Measurements from ENCODE around the gene TRANK1. TPM values are rescaled to one million over a fixed set of nuclear protein-coding genes. Genes with fewer than 3 reads are reported as not detected.
"Not testable (repeated sequence)": the region's sequence is repeated elsewhere in the genome, so short reads cannot be mapped to it uniquely, and the experiment has no call there.

Gene TRANK1
- total RNA-seq = 22.1 TPM

- intact Hi-C loops (cut with DNase I) = no loop called here
- peak; percentile 86 for ATAC-seq
- DNase-seq (ENCODE audit: low spot score) = peak; percentile 82
Observed at GRCh38 chr3:36944641-36945270, at the start of gene TRANK1. TRANK1 (minus strand) TSS chr3:36945054; CDS start chr3:36944809, 245 bp downstream.

- ATAC-seq (peak; percentile 98), DNase-seq (ENCODE audit: low spot score) (peak; percentile 99)
- intact Hi-C loops (cut with DNase I) = loop anchor here (5.0 kb wide), 1 partner anchor 219 kb away; no protein-coding TSS in a partner anchor
Observed at GRCh38 chr3:36993326-36994283, 48.8 kb upstream of the TRANK1 start, which contains the start of gene MLH1. MLH1 (plus strand) TSS chr3:36993518; CDS start chr3:36993548, 30 bp downstream.

DNA sequence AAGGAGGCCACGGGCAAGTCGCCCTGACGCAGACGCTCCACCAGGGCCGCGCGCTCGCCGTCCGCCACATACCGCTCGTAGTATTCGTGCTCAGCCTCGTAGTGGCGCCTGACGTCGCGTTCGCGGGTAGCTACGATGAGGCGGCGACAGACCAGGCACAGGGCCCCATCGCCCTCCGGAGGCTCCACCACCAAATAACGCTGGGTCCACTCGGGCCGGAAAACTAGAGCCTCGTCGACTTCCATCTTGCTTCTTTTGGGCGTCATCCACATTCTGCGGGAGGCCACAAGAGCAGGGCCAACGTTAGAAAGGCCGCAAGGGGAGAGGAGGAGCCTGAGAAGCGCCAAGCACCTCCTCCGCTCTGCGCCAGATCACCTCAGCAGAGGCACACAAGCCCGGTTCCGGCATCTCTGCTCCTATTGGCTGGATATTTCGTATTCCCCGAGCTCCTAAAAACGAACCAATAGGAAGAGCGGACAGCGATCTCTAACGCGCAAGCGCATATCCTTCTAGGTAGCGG, 48.0 kb upstream of the TRANK1 start, which contains the start of gene EPM2AIP1:
Gene EPM2AIP1 (minus strand): TSS at position 326 of the 520 bp plus-strand sequence. CDS start 54 bp downstream, at position 272.
- ATAC-seq = peak; percentile 97
- no peak for DNase-seq (ENCODE audit: low spot score)
- intact Hi-C loops (cut with DNase I) = loop anchor here (5.0 kb wide), 1 partner anchor 219 kb away; no protein-coding TSS in a partner anchor

GRCh38 chr3:36991923-36992805, 47.3 kb upstream of the TRANK1 start:
- DNase-seq (ENCODE audit: low spot score) (no peak), ATAC-seq (no peak)
- intact Hi-C loops (cut with DNase I) = loop anchor here (5.0 kb wide), 1 partner anchor 220 kb away; no protein-coding TSS in a partner anchor

DNA sequence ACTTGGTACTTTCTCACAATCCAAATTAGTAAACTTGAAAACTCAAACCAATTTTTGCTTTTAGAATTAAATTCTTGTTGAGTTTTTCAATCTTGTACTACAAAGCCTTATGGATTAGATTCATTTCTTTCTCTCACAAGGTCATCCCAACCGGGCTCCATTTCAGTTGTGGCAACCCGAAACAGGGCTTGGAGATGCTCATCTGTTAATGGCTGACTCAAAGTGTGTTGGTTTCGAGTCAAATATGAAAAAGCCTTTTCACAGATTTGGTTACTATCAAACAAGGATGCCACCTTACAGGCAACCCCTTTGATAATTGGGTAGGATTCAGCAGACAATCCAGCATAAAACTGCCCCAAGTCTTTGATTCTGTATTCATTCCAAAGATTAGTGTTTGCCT, 46.3 kb upstream of the TRANK1 start:
- intact Hi-C loops (cut with DNase I) = loop anchor here (5.0 kb wide), 1 partner anchor 221 kb away; no protein-coding TSS in a partner anchor
- DNase-seq (ENCODE audit: low spot score) (no peak), ATAC-seq (no peak)

DNA sequence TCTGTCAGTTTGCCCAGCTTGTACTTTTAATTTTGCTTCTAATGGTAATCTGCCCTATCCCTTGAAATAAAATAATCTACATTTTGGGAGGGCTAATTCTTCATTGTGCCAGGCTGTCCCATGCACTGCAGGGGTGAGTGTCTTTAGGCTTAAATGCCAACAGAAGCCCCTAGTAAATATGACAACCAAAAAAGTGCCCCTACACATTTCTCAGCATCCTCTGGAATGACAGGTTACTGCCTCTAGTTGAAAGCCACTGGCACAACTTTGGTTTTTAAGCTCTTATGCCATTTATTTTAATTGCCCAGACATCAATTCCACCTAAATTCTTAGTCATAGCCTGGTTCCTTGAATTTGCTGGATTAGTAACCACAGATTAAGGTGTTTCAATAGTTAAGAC, 44.7 kb upstream of the TRANK1 start:
- intact Hi-C loops (cut with DNase I) = no loop called here
- ATAC-seq (no peak), DNase-seq (ENCODE audit: low spot score) (no peak)

- intact Hi-C loops (cut with DNase I) = no loop called here
- ATAC-seq (no peak), DNase-seq (ENCODE audit: low spot score) (no peak)
Observed at GRCh38 chr3:36989005-36989404, 44.2 kb upstream of the TRANK1 start.

- DNase-seq (ENCODE audit: low spot score) (no peak), ATAC-seq (no peak)
- intact Hi-C loops (cut with DNase I) = no loop called here
Observed at GRCh38 chr3:36988356-36988755, 43.5 kb upstream of the TRANK1 start.

- no peak for ATAC-seq
- intact Hi-C loops (cut with DNase I) = no loop called here
Observed at GRCh38 chr3:36981006-36981405, 36.2 kb upstream of the TRANK1 start.

GRCh38 chr3:36973139-36973538, 28.3 kb upstream of the TRANK1 start:
- ATAC-seq = no peak
- intact Hi-C loops (cut with DNase I) = no loop called here
- DNase-seq (ENCODE audit: low spot score) = no peak

More at GRCh38 chr3:36981006-36981405, 36.2 kb upstream of the TRANK1 start:
- DNase-seq (ENCODE audit: low spot score) = no peak

- ATAC-seq (no peak), DNase-seq (ENCODE audit: low spot score) (no peak)
- intact Hi-C loops (cut with DNase I) = no loop called here
Observed at GRCh38 chr3:36972163-36972562, 27.3 kb upstream of the TRANK1 start.

DNA sequence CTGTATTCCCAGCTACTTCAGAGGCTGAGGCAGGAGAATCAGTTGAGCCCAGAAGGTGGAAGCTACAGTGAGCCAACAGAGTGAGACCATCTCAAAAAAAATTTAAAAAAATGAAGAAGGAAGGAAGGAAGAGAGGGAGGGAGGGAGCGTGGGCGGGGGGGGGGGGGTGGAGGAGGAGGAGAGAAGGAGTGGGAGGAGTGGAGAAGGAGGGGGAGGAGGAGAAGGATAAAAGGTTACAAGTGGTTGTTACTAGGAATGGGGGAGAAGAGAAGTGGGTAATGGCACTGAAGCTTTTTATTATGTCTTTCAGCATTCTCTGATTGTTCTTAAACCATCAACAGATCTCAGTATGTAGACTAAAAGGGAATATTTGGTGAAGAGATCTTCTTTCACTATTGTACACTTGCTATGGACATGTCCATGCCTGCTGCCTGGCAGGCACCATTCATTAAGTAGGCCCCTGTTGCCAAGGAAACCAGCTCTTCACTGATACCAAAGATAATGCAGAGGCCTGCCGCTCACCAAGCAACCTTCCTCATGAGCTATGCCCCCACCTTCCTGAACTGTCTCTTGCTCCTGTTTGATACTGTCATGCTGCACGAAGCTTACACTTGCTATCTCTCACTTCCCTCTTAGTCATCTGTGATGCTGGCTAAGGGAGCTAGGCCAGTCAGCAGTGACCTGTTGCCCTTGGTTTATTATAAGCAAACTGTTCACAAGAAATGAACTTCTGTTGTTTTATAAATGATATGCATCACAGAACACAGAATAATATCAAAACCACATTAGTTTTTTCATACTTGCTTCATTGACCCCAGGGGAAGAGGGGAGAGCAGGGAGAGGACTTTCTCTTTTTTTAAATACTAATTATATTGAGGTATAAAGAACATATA, 24.9 kb upstream of the TRANK1 start:
- intact Hi-C loops (cut with DNase I) = no loop called here
- DNase-seq (ENCODE audit: low spot score) = no peak
- ATAC-seq = peak; percentile 67

GRCh38 chr3:36969085-36969484, 24.2 kb upstream of the TRANK1 start:
- DNase-seq (ENCODE audit: low spot score) = no peak
- intact Hi-C loops (cut with DNase I) = no loop called here
- no peak for ATAC-seq

DNA sequence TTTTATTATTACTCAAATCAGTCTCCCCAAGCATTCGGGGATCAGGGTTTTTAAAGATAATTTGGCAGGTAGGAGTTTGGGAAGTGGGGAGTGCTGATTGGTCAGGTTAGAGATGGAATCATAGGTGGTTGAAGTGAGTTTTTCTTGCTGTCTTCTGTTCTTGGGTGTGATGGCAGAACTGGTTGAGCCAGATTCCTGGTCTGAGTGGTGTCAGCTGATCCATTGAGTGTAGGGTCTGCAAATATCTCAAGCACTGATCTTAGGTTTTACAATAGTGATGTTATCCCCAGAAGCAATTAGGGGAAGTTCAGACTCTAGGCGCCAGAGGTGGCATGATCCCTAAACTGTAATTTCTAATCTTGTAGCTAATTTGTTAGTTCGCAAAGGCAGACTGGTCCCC, 20.6 kb upstream of the TRANK1 start:
- DNase-seq (ENCODE audit: low spot score) = no peak
- intact Hi-C loops (cut with DNase I) = no loop called here
- no peak for ATAC-seq

- intact Hi-C loops (cut with DNase I) = no loop called here
- ATAC-seq (no peak), DNase-seq (ENCODE audit: low spot score) (no peak)
Observed at GRCh38 chr3:36964817-36965216, 20.0 kb upstream of the TRANK1 start.

- intact Hi-C loops (cut with DNase I) = no loop called here
- no peak for ATAC-seq
- DNase-seq (ENCODE audit: low spot score) = no peak
Observed at GRCh38 chr3:36964331-36964730, 19.5 kb upstream of the TRANK1 start.

- DNase-seq (ENCODE audit: low spot score); ATAC-seq: not testable (repeated sequence)
Observed at GRCh38 chr3:36963008-36963407, 18.2 kb upstream of the TRANK1 start.

DNA sequence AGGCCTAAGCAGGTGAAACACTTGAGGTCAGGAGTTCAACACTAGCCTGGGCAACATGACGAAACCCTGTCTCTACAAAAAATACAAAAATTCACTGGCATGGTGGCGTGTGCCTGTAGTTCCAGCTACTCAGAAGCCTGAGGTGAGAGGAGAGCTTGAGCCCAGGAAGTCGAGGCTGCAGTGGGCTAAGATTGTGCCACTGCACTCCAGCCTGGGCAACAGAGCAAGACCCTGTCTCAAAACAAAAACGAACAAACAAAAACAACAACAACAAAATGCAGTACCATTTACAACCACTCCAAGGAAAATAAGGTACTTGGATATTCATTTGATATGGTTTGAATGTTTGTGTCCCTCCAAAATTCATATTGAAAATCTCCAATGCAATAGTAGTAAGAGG, 15.6 kb upstream of the TRANK1 start:
- no peak for ATAC-seq
- DNase-seq (ENCODE audit: low spot score) = no peak
- intact Hi-C loops (cut with DNase I) = no loop called here

More at GRCh38 chr3:36963008-36963407, 18.2 kb upstream of the TRANK1 start:
- intact Hi-C loops (cut with DNase I) = not testable (repeated sequence)
